Thymus (tissue), 11 donors: ENCODE measurements around the gene HINT3. TPM values are rescaled to one million over a fixed set of nuclear protein-coding genes. Genes with fewer than 3 reads are reported as not detected.

Experiments
- DNase-seq, 9 donors: peaks; one replicate each; pipeline ENCODE4 v3.0.0-alpha.2; 2013; ENCODE audit warnings: low spot score in 9 of 9, low read depth in 6 of 9, missing footprints in 1 of 9
- H3K27ac ChIP-seq, 2 donors: one replicate each; pipeline ENCODE4 v1.5.1; 2013; ENCODE audit warnings: control low read depth in 1 of 2, low read depth in 1 of 2, low read length in 1 of 2, mild to moderate bottlenecking in 1 of 2, moderate library complexity in 1 of 2
- H3K27me3 ChIP-seq, 2 donors: one replicate each; pipeline ENCODE4 v1.5.1; 2013; ENCODE audit warnings: low read length in 1 of 2; ENCODE audit not compliant: control insufficient read depth in 2 of 2, insufficient read depth in 1 of 2
- H3K36me3 ChIP-seq, 2 donors: one replicate each; pipeline ENCODE4 v1.5.1; 2013; ENCODE audit warnings: low read length in 1 of 2, mild to moderate bottlenecking in 1 of 2, moderate library complexity in 1 of 2; ENCODE audit not compliant: control insufficient read depth in 2 of 2, insufficient read depth in 2 of 2
- H3K4me1 ChIP-seq, 2 donors: one replicate each; pipeline ENCODE4 v1.5.1; 2013; ENCODE audit warnings: low read length in 2 of 2; ENCODE audit not compliant: control insufficient read depth in 2 of 2, insufficient read depth in 2 of 2
- H3K4me3 ChIP-seq, 2 donors: one replicate each; pipeline ENCODE4 v1.5.1; 2013; ENCODE audit warnings: low read length in 2 of 2, control low read depth in 1 of 2, mild to moderate bottlenecking in 1 of 2
- H3K9me3 ChIP-seq, 2 donors: one replicate each; pipeline ENCODE4 v1.5.1; 2013; ENCODE audit warnings: low read length in 1 of 2, mild to moderate bottlenecking in 1 of 2; ENCODE audit not compliant: control insufficient read depth in 2 of 2, insufficient read depth in 1 of 2
- WGBS: extraction: QIAGEN DNeasy Blood & Tissue Kit; methylation state at CpG from one replicate; pipeline ENCODE4 v1.1.7; 2013; 5-methylcytosine and 5-hydroxymethylcytosine counted together
- polyA plus RNA-seq: library from polyadenylated mRNA; stranded (reverse); fragments of 200-250 nt; gene quantifications from one replicate; pipeline ENCODE4 v1.2.3, GENCODE V29; 2013
- total RNA-seq: library from RNA; stranded (reverse); fragments of 120-200 nt; gene quantifications from one replicate; pipeline ENCODE4 v1.2.4, GENCODE V29; 2013
- donor health status: healthy.

HINT3 gene
- total and polyA plus RNA-seq, 2 donors, result 8.6 to 11.1 TPM

- Histone ChIP-seq H3K27ac (peak overlapping the region in 1 of 2 donors; percentile 76), H3K27me3 (no peaks in the 10 kb centered on the region), H3K36me3 (peaks cover 3 to 20% of the 10 kb centered on the region in 2 donors), H3K4me3 (no peak overlapping the region), H3K4me1 (peaks cover 4 to 5% of the 10 kb centered on the region in 2 donors), H3K9me3 (no peaks in the 10 kb centered on the region)
- 59% methylated on average over 3 of the region's 3 CpGs for WGBS
- no peak for DNase-seq
These were observed 37.0 kb upstream of the HINT3 start for GRCh38 chr6:125919618-125920017.

DNA sequence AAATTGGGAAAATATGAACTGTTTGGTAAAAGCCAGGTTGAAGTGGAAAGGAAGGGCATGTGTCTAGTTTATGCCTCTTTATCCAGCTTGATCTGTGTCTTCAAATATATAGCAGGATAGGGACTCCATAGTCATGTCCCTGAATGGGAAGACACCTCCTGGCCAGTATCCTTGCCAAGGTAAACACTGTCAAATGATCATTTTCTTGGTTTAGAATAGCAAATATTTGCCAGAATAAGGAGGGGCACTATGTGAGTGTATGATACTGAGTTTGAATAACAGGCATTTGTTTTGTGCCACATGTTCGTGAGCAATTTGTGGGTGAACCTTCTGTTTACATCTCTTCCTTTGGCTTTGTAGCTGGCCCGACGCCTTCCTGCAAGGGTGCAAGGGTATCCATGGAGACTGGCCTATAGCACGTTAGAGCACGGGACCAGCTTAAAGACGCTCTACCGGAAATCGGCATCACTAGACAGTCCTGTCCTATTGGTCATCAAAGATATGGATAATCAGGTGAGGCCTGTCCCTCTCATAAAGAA, 34.2 kb upstream of the HINT3 start:
- no peak overlapping the region for H3K27ac ChIP-seq
- no peak for DNase-seq
- H3K36me3 ChIP-seq, result peaks cover 3 to 27% of the 10 kb centered on the region in 2 donors
- no peaks in the 10 kb centered on the region for H3K27me3 ChIP-seq
- no peaks in the 10 kb centered on the region for H3K9me3 ChIP-seq
- no peak overlapping the region for H3K4me3 ChIP-seq
- WGBS, result 98% methylated on average over 8 of the region's 8 CpGs
- H3K4me1 ChIP-seq, result peaks cover 4 to 5% of the 10 kb centered on the region in 2 donors

- DNase-seq, result no peak
- Histone ChIP-seq H3K4me1 (peaks cover 4 to 5% of the 10 kb centered on the region in 2 donors), H3K9me3 (no peaks in the 10 kb centered on the region), H3K4me3 (no peak overlapping the region), H3K27ac (no peak overlapping the region), H3K36me3 (peaks cover 6 to 32% of the 10 kb centered on the region in 2 donors), H3K27me3 (no peaks in the 10 kb centered on the region)
- WGBS, result 88% methylated on average over 4 of the region's 4 CpGs
These were observed 33.1 kb upstream of the HINT3 start for GRCh38 chr6:125923366-125923877.

DNA sequence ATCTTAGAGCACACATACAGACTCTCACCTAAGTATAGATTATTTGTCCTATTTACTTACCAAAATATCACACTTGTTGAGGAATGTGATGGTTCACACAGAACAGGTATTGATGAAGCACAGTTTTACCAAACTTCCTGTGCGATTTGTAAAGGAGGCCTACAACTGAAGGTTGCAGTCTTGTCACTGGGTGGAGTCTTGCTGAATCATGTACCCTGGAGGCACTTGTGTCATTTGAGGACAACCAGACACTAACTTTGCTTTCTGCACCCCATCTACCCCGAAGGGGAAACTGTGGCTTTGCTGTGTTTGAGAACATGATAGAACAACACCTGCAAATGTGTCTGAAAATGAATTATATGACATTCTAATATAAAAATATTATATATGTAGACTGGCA, 32.4 kb upstream of the HINT3 start:
- H3K36me3 ChIP-seq, result peaks cover 6 to 36% of the 10 kb centered on the region in 2 donors

DNA sequence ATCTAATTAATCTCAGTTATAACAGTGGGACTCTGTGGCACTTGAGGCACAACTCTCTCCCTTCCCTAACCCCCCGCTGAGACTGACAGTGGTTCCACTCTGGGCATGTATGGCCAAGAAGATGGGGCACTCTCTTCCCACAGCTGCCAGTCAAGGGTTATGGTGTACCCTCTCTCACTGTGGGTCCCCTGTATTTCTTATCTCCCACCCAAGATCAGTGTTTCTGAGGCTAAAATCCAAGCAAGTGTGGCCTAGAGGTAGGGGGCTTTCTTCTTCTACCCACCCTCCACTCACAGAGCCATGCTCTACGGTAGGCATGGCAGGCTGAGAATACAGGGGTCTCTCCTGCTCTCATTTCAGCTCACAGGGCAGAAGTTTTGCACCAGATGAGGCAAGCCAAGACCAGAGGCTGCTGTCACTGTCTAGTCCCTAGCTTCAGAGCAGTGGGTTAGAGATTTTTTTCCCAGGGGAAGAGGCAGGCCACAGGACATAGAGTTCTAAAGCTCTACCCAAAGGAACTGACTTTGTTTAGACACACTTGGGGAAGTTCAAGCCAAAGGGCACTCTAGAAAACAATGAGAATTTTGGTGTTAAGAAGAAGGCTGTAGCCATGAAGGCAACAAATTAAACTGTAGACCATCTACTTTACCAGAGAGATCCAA, 31.7 kb upstream of the HINT3 start:
- H3K36me3 ChIP-seq, result peaks cover 6 to 36% of the 10 kb centered on the region in 2 donors
- no peak overlapping the region for H3K4me3 ChIP-seq
- H3K9me3 ChIP-seq, result no peaks in the 10 kb centered on the region
- DNase-seq, result no peak
- no peaks in the 10 kb centered on the region for H3K4me1 ChIP-seq
- no peak overlapping the region for H3K27ac ChIP-seq
- no peaks in the 10 kb centered on the region for H3K27me3 ChIP-seq
- 76% methylated on average over 2 of the region's 2 CpGs for WGBS

More for the DNA sequence above, 32.4 kb upstream of the HINT3 start:
- Histone ChIP-seq H3K27ac (no peak overlapping the region), H3K9me3 (no peaks in the 10 kb centered on the region), H3K27me3 (no peaks in the 10 kb centered on the region), H3K4me1 (peaks cover 0 to 2% of the 10 kb centered on the region in 2 donors), H3K4me3 (no peak overlapping the region)
- WGBS, result 14% methylated on average over 2 of the region's 2 CpGs
- DNase-seq, result no peak

GRCh38 chr6:125926711-125927110, 29.9 kb upstream of the HINT3 start:
- Histone ChIP-seq H3K27me3 (no peaks in the 10 kb centered on the region), H3K9me3 (no peaks in the 10 kb centered on the region), H3K36me3 (peaks cover 6 to 36% of the 10 kb centered on the region in 2 donors), H3K27ac (no peak overlapping the region), H3K4me3 (no peak overlapping the region), H3K4me1 (no peaks in the 10 kb centered on the region)
- over 99% methylated on average over 3 of the region's 3 CpGs for WGBS
- DNase-seq, result no peak

DNA sequence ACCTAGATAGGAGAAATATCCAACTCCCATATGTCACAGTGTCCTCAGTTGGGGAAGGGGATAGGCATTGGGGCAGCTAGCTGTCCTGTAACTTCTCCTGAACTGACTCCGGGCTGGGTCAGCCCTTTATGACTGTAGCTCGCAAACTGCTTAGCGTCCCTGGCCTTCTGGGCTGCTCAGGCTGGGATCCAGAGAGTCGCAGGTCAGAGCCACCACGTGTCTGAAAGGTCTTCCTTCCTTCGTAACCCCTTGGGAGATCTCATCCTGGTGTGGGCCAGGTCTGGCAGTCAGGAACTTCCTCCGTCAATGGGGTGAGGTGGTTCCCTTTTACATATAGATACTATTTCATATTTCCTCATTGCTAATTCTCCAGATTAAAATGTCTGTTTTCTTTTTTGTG, 28.8 kb upstream of the HINT3 start:
- H3K27ac ChIP-seq, result no peak overlapping the region
- 86% methylated on average over 7 of the region's 7 CpGs for WGBS
- no peaks in the 10 kb centered on the region for H3K27me3 ChIP-seq
- H3K4me3 ChIP-seq, result no peak overlapping the region
- peaks cover 6 to 30% of the 10 kb centered on the region in 2 donors for H3K36me3 ChIP-seq
- no peaks in the 10 kb centered on the region for H3K9me3 ChIP-seq
- no peaks in the 10 kb centered on the region for H3K4me1 ChIP-seq
- DNase-seq, result no peak

GRCh38 chr6:125930765-125931418, 25.7 kb upstream of the HINT3 start:
- no peak for DNase-seq
- Histone ChIP-seq H3K9me3 (no peaks in the 10 kb centered on the region), H3K4me3 (no peak overlapping the region), H3K36me3 (peaks cover 4 to 12% of the 10 kb centered on the region in 2 donors), H3K27me3 (no peaks in the 10 kb centered on the region), H3K27ac (no peak overlapping the region), H3K4me1 (no peaks in the 10 kb centered on the region)
- WGBS, result 97% methylated on average over 3 of the region's 3 CpGs
